WTC11 (cell line): ENCODE measurements around the gene ZSCAN9. TPM values are rescaled to one million over a fixed set of nuclear protein-coding genes. Genes with fewer than 3 reads are reported as not detected.

ENCODE experiments used
- EMX1 ChIP-seq: fragments of 250-450 bp; sonication (Bioruptor Pico); IDR thresholded peaks from 2 replicates; pipeline ENCODE4 v1.8.0; 2021; ENCODE audit warnings: mild to moderate bottlenecking
- ESRRA ChIP-seq: sonication (generic); formaldehyde crosslinking; IDR thresholded peaks from 2 replicates; pipeline ENCODE4 v1.8.1; 2022; ENCODE audit warnings: mild to moderate bottlenecking, missing genetic modification reagents, borderline replicate concordance
- FOXJ3 ChIP-seq: sonication (generic); formaldehyde crosslinking; IDR thresholded peaks from 2 replicates; pipeline ENCODE4 v1.9.0; 2021; ENCODE audit warnings: missing genetic modification reagents, mild to moderate bottlenecking, borderline replicate concordance
- FOXK1 ChIP-seq: sonication (generic); formaldehyde crosslinking; IDR thresholded peaks from 2 replicates; pipeline ENCODE4 v1.8.0; 2022; ENCODE audit warnings: mild to moderate bottlenecking, moderate library complexity, missing genetic modification reagents
- GRHL2 ChIP-seq: fragments of 250-450 bp; sonication (Bioruptor Pico); IDR thresholded peaks from 2 replicates; pipeline ENCODE4 v1.8.0; 2022; ENCODE audit warnings: mild to moderate bottlenecking, moderate library complexity; ENCODE audit not compliant: insufficient replicate concordance, severe bottlenecking
- NFATC4 ChIP-seq: fragments of 250-450 bp; sonication (Bioruptor Pico); IDR thresholded peaks from 2 replicates; pipeline ENCODE4 v1.9.0; 2021; ENCODE audit warnings: mild to moderate bottlenecking
- NR2C2 ChIP-seq: sonication (generic); formaldehyde crosslinking; IDR thresholded peaks from 2 replicates; pipeline ENCODE4 v1.8.0; 2022; ENCODE audit warnings: mild to moderate bottlenecking, missing genetic modification reagents
- NR3C1 ChIP-seq: sonication (generic); formaldehyde crosslinking; conservative IDR thresholded peaks from 2 replicates; pipeline ENCODE4 v1.8.1; 2023; ENCODE audit warnings: low read depth, mild to moderate bottlenecking, missing genetic modification reagents
- RORB ChIP-seq: fragments of 250-450 bp; sonication (Bioruptor Pico); IDR thresholded peaks from 2 replicates; pipeline ENCODE4 v1.9.0; 2021; ENCODE audit warnings: mild to moderate bottlenecking
- SP1 ChIP-seq: sonication (generic); formaldehyde crosslinking; conservative IDR thresholded peaks from 2 replicates; pipeline ENCODE4 v1.8.1; 2022; ENCODE audit warnings: missing genetic modification reagents
- ZBTB21 ChIP-seq: sonication (generic); formaldehyde crosslinking; IDR thresholded peaks from 2 replicates; pipeline ENCODE4 v1.8.1; 2023; ENCODE audit warnings: mild to moderate bottlenecking, missing genetic modification reagents, borderline replicate concordance
- ZNF219 ChIP-seq: sonication (generic); formaldehyde crosslinking; IDR thresholded peaks from 2 replicates; pipeline ENCODE4 v1.8.0; 2023; ENCODE audit warnings: missing genetic modification reagents, mild to moderate bottlenecking, borderline replicate concordance
- total RNA-seq: library from RNA; stranded (reverse); gene quantifications from 3 replicates; pipeline ENCODE4 v1.2.3, GENCODE V29; 2021
- TF ChIP-seq, protein P1 (sequence below): sonication (generic); formaldehyde crosslinking; IDR thresholded peaks from 2 replicates; pipeline ENCODE4 v1.8.0; 2023; ENCODE audit warnings: missing genetic modification reagents
- TF ChIP-seq, protein P2 (sequence below): fragments of 200-600 bp; IDR thresholded peaks from 2 replicates; pipeline ENCODE4 v1.8.0; 2022; ENCODE audit warnings: antibody characterized with exemption
- TF ChIP-seq, protein P3 (sequence below): sonication (generic); formaldehyde crosslinking; IDR thresholded peaks from 2 replicates; pipeline ENCODE4 v1.8.1; 2023; ENCODE audit warnings: mild to moderate bottlenecking, missing genetic modification reagents, borderline replicate concordance
- TF ChIP-seq, protein P4 (sequence below): sonication (generic); formaldehyde crosslinking; IDR thresholded peaks from 2 replicates; pipeline ENCODE4 v1.8.1; 2022; ENCODE audit warnings: low read depth, mild to moderate bottlenecking, moderate library complexity, missing genetic modification reagents, borderline replicate concordance
- TF ChIP-seq, protein P5 (sequence below): sonication (generic); formaldehyde crosslinking; conservative IDR thresholded peaks from 2 replicates; pipeline ENCODE4 v1.8.1; 2023; ENCODE audit warnings: mild to moderate bottlenecking, low read depth, missing genetic modification reagents, moderate library complexity
- TF ChIP-seq, protein P6 (sequence below): sonication (generic); formaldehyde crosslinking; IDR thresholded peaks from 2 replicates; pipeline ENCODE4 v1.8.0; 2022; ENCODE audit warnings: mild to moderate bottlenecking, missing genetic modification reagents

The ZSCAN9 gene
- total RNA-seq, 1 experiment from 2014 or later = 15.1 TPM

DNA sequence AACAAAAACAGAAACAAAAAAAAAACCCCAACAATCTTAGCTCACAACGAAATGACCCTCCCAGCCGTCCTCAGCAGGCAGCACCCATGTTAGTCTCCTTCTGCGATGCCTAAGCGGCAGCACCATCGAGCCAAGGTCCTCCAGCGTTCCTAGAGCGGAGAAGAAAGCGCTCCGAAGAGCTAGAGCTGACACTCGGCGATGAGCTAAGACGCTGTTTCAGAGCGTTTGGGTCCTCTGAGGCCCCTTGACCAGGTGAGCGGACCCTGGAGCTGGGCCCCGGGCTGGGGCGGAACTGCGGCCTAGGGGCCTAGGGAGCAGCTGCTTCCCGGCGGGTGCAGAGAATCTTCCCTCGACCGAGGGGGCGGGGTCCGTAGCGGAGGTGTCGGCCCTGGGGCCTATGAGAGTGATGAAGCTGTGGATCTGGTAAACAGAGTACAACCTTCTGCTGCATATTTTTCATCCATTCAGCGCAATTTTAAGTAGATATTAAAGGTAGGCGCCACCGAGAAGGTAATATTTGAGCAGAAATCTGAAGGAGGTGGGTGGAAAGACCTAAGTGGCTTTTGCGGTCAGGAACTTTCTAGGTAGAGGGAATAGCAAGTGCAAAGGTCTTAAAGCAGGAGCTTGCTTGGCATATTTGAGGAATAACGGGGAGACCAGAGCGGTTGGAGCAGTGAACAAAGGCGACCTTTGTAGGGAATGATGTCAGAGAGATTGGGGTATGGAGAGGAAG, 42.1 kb downstream of the ZSCAN9 start, which contains the start of gene ZSCAN26 (continued):
- TF ChIP-seq FOXJ3 (CRISPR knock-in tag) (no peak), EMX1 (CRISPR knock-in tag) (no peak), NFATC4 (CRISPR knock-in tag) (no peak), FOXK1 (CRISPR knock-in tag) (peak; percentile 55; the same call in 1 of the 2 replicates), NR2C2 (no peak), ESRRA (CRISPR knock-in tag) (no peak), NR3C1 (no peak), ZBTB21 (CRISPR knock-in tag) (no peak), ZNF219 (no peak), SP1 (CRISPR knock-in tag) (peak; percentile 63; the same call in 1 of the 2 replicates), GRHL2 (no peak), RORB (CRISPR knock-in tag) (no peak)
- TF ChIP-seq, protein P1, sequence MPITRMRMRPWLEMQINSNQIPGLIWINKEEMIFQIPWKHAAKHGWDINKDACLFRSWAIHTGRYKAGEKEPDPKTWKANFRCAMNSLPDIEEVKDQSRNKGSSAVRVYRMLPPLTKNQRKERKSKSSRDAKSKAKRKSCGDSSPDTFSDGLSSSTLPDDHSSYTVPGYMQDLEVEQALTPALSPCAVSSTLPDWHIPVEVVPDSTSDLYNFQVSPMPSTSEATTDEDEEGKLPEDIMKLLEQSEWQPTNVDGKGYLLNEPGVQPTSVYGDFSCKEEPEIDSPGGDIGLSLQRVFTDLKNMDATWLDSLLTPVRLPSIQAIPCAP = no peak
- TF ChIP-seq, protein P2, sequence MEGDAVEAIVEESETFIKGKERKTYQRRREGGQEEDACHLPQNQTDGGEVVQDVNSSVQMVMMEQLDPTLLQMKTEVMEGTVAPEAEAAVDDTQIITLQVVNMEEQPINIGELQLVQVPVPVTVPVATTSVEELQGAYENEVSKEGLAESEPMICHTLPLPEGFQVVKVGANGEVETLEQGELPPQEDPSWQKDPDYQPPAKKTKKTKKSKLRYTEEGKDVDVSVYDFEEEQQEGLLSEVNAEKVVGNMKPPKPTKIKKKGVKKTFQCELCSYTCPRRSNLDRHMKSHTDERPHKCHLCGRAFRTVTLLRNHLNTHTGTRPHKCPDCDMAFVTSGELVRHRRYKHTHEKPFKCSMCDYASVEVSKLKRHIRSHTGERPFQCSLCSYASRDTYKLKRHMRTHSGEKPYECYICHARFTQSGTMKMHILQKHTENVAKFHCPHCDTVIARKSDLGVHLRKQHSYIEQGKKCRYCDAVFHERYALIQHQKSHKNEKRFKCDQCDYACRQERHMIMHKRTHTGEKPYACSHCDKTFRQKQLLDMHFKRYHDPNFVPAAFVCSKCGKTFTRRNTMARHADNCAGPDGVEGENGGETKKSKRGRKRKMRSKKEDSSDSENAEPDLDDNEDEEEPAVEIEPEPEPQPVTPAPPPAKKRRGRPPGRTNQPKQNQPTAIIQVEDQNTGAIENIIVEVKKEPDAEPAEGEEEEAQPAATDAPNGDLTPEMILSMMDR = no peak
- TF ChIP-seq, protein P3, sequence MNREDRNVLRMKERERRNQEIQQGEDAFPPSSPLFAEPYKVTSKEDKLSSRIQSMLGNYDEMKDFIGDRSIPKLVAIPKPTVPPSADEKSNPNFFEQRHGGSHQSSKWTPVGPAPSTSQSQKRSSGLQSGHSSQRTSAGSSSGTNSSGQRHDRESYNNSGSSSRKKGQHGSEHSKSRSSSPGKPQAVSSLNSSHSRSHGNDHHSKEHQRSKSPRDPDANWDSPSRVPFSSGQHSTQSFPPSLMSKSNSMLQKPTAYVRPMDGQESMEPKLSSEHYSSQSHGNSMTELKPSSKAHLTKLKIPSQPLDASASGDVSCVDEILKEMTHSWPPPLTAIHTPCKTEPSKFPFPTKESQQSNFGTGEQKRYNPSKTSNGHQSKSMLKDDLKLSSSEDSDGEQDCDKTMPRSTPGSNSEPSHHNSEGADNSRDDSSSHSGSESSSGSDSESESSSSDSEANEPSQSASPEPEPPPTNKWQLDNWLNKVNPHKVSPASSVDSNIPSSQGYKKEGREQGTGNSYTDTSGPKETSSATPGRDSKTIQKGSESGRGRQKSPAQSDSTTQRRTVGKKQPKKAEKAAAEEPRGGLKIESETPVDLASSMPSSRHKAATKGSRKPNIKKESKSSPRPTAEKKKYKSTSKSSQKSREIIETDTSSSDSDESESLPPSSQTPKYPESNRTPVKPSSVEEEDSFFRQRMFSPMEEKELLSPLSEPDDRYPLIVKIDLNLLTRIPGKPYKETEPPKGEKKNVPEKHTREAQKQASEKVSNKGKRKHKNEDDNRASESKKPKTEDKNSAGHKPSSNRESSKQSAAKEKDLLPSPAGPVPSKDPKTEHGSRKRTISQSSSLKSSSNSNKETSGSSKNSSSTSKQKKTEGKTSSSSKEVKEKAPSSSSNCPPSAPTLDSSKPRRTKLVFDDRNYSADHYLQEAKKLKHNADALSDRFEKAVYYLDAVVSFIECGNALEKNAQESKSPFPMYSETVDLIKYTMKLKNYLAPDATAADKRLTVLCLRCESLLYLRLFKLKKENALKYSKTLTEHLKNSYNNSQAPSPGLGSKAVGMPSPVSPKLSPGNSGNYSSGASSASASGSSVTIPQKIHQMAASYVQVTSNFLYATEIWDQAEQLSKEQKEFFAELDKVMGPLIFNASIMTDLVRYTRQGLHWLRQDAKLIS (CRISPR knock-in tag) = no peak
- TF ChIP-seq, protein P4, sequence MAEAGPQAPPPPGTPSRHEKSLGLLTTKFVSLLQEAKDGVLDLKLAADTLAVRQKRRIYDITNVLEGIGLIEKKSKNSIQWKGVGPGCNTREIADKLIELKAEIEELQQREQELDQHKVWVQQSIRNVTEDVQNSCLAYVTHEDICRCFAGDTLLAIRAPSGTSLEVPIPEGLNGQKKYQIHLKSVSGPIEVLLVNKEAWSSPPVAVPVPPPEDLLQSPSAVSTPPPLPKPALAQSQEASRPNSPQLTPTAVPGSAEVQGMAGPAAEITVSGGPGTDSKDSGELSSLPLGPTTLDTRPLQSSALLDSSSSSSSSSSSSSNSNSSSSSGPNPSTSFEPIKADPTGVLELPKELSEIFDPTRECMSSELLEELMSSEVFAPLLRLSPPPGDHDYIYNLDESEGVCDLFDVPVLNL = no peak
- TF ChIP-seq, protein P5, sequence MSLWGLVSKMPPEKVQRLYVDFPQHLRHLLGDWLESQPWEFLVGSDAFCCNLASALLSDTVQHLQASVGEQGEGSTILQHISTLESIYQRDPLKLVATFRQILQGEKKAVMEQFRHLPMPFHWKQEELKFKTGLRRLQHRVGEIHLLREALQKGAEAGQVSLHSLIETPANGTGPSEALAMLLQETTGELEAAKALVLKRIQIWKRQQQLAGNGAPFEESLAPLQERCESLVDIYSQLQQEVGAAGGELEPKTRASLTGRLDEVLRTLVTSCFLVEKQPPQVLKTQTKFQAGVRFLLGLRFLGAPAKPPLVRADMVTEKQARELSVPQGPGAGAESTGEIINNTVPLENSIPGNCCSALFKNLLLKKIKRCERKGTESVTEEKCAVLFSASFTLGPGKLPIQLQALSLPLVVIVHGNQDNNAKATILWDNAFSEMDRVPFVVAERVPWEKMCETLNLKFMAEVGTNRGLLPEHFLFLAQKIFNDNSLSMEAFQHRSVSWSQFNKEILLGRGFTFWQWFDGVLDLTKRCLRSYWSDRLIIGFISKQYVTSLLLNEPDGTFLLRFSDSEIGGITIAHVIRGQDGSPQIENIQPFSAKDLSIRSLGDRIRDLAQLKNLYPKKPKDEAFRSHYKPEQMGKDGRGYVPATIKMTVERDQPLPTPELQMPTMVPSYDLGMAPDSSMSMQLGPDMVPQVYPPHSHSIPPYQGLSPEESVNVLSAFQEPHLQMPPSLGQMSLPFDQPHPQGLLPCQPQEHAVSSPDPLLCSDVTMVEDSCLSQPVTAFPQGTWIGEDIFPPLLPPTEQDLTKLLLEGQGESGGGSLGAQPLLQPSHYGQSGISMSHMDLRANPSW = no peak
- TF ChIP-seq, protein P6, sequence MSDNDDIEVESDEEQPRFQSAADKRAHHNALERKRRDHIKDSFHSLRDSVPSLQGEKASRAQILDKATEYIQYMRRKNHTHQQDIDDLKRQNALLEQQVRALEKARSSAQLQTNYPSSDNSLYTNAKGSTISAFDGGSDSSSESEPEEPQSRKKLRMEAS (CRISPR knock-in tag) = peak; percentile 59; the same call in 1 of the 2 replicates
